Endothelial cell of umbilical vein (primary cell): ENCODE data around the gene PYROXD2. TPM values are rescaled to one million over a fixed set of nuclear protein-coding genes. Genes with fewer than 3 reads are reported as not detected.

Experiments
- BruUV-seq: library from RNA; stranded (reverse); fragments of 400-500 nt; replicated peaks from 2 replicates; lab custom pipeline; 2021; lab: Mats Ljungman, UMichigan
- CTCF ChIA-PET: fragments of 300-600, 350-600 bp; sonication (Branson Sonifier 250); formaldehyde crosslinking; loops from one replicate; lab custom pipeline; 2021; ENCODE audit warnings: antibody characterized with exemption, inconsistent platforms; lab: Charles Lee
- POLR2A ChIA-PET: fragments of 300-600, 350-600 bp; sonication (Branson Sonifier 250); formaldehyde crosslinking; loops from one replicate; lab custom pipeline; 2021; ENCODE audit warnings: antibody characterized with exemption, inconsistent platforms; lab: Charles Lee
- DNase-seq: peaks from one replicate; pipeline ENCODE4 v3.0.0-alpha.2; 2011; ENCODE audit warnings: low read depth, low spot score
- FAIRE-seq: peaks from 2 replicates; lab custom pipeline; 2011; peaks lifted over from hg19 to GRCh38; lab: Jason Lieb, UNC
- H2AFZ ChIP-seq: 2 replicates; pipeline ENCODE4 v1.6.0; 2012; ENCODE audit warnings: low read depth, low read length, control low read depth, inconsistent platforms
- H3K27ac ChIP-seq: 2 replicates; pipeline ENCODE4 v1.5.1; 2011; ENCODE audit warnings: low read depth, mild to moderate bottlenecking, control low read depth, low read length, moderate library complexity; ENCODE audit not compliant: insufficient read depth
- H3K27me3 ChIP-seq, 2 experiments: 2 replicates each; pipeline versions ENCODE4 v1.6.0 to v1.6.1; 2011; ENCODE audit warnings: low read length in 2 of 2, mixed read lengths in 1 of 2; ENCODE audit not compliant: control insufficient read depth in 2 of 2, insufficient read depth in 2 of 2
- H3K36me3 ChIP-seq, 2 experiments: 2 replicates in 1 of 2; 3 replicates in 1 of 2; pipeline ENCODE4 v1.5.1; 2011; ENCODE audit warnings: low read length in 2 of 2, mild to moderate bottlenecking in 1 of 2, moderate library complexity in 1 of 2; ENCODE audit not compliant: control insufficient read depth in 2 of 2, insufficient read depth in 2 of 2; ENCODE audit errors: extremely low read depth in 1 of 2
- H3K4me1 ChIP-seq: 3 replicates; pipeline ENCODE4 v1.5.1; 2011; ENCODE audit warnings: mild to moderate bottlenecking, low read length; ENCODE audit not compliant: control insufficient read depth, insufficient read depth; ENCODE audit errors: extremely low read depth
- H3K4me2 ChIP-seq: 2 replicates; pipeline ENCODE4 v1.6.1; 2011; ENCODE audit warnings: low read length, control low read depth, mixed read lengths; ENCODE audit not compliant: insufficient read depth
- H3K4me3 ChIP-seq, 3 experiments: fragments of 200-600 bp in 1 of 3; sonication (generic), shearing (Covaris generic) in 1 of 3; replicated peaks in 1 of 3; 2 replicates each; pipeline ENCODE4 v1.5.1; 2011 to 2016; ENCODE audit warnings: control low read depth in 3 of 3, low read length in 3 of 3, mild to moderate bottlenecking in 2 of 3, inconsistent platforms in 1 of 3, low read depth in 1 of 3, moderate library complexity in 1 of 3; ENCODE audit not compliant: insufficient read depth in 1 of 3
- H3K79me2 ChIP-seq: 2 replicates; pipeline ENCODE4 v1.6.0; 2012; ENCODE audit warnings: low read length, inconsistent platforms; ENCODE audit not compliant: control insufficient read depth, insufficient read depth
- H3K9ac ChIP-seq: replicated peaks from 2 replicates; pipeline ENCODE3; 2011; ENCODE audit warnings: low read length, control low read depth; ENCODE audit not compliant: insufficient read depth; ENCODE audit errors: extremely low read depth
- H3K9me1 ChIP-seq: replicated peaks from 3 replicates; pipeline ENCODE4 v1.6.0; 2011; ENCODE audit warnings: mild to moderate bottlenecking, low read length; ENCODE audit not compliant: control insufficient read depth, insufficient read depth; ENCODE audit errors: extremely low read depth
- H3K9me3 ChIP-seq: replicated peaks from 2 replicates; pipeline ENCODE4 v1.5.1; 2012; ENCODE audit warnings: low read length, inconsistent platforms; ENCODE audit not compliant: control insufficient read depth, insufficient read depth
- H4K20me1 ChIP-seq: replicated peaks from 2 replicates; pipeline ENCODE3; 2011; ENCODE audit warnings: mild to moderate bottlenecking, low read length; ENCODE audit not compliant: control insufficient read depth, insufficient read depth; ENCODE audit errors: extremely low read depth
- CTCF ChIP-seq, 2 donors: IDR thresholded peaks; 1 replicate in 1 of 2; 2 replicates in 1 of 2; pipeline ENCODE4 v1.5.1; 2011; ENCODE audit warnings: low read length in 2 of 2, mild to moderate bottlenecking in 2 of 2, moderate library complexity in 2 of 2, control low read depth in 1 of 2, inconsistent platforms in 1 of 2, low read depth in 1 of 2; ENCODE audit not compliant: insufficient read depth in 1 of 2; ENCODE audit errors: extremely low read depth in 1 of 2
- EZH2 ChIP-seq: IDR thresholded peaks from 2 replicates; pipeline ENCODE4 v1.6.1; 2012; ENCODE audit warnings: borderline replicate concordance, low read depth, mild to moderate bottlenecking, moderate library complexity, low read length, inconsistent platforms; ENCODE audit not compliant: severe bottlenecking
- FOS ChIP-seq: IDR thresholded peaks from 2 replicates; pipeline ENCODE4 v1.6.1; 2011; ENCODE audit warnings: mild to moderate bottlenecking, low read length, moderate library complexity, borderline replicate concordance; ENCODE audit not compliant: insufficient read depth
- GATA2 ChIP-seq: IDR thresholded peaks from 2 replicates; pipeline ENCODE4 v1.7.0; 2011; ENCODE audit warnings: low read depth, mild to moderate bottlenecking, moderate library complexity, mixed read lengths, low read length; ENCODE audit not compliant: insufficient read length, insufficient read depth
- JUN ChIP-seq: IDR thresholded peaks from 2 replicates; pipeline ENCODE4 v1.6.1; 2011; ENCODE audit warnings: borderline replicate concordance, low read depth; ENCODE audit not compliant: insufficient read length, insufficient read depth
- MAX ChIP-seq: IDR thresholded peaks from 2 replicates; pipeline ENCODE4 v1.6.1; 2011; ENCODE audit not compliant: insufficient read depth, insufficient read length
- MYC ChIP-seq: IDR thresholded peaks from one replicate; pipeline ENCODE4 v1.6.1; 2011; ENCODE audit warnings: mild to moderate bottlenecking, low read depth, low read length
- POLR2A ChIP-seq: IDR thresholded peaks from 2 replicates; pipeline ENCODE4 v1.6.1; 2012; ENCODE audit warnings: low read depth, mild to moderate bottlenecking, control low read depth, low read length
- POLR2AphosphoS5 ChIP-seq: IDR thresholded peaks from 2 replicates; pipeline ENCODE4 v1.6.1; 2012; ENCODE audit warnings: low read depth, mild to moderate bottlenecking, control low read depth, low read length, moderate library complexity; ENCODE audit not compliant: insufficient read depth
- dilution Hi-C: fragments of 300-500 bp; cut with MboI; formaldehyde crosslinking; loops from one replicate; pipeline ENCODE4 v1.15.0; 2019; ENCODE audit warnings: low sequenced_read_pairs; ENCODE audit not compliant: extremely low pct_ligation_motif_present
- intact Hi-C: fragments of 100-400 bp; cut with micrococcal nuclease; formaldehyde crosslinking; loops from one replicate; pipeline ENCODE4 v1.10.0; 2022
- polyA plus RNA-seq, 4 experiments: library from polyadenylated mRNA; depleted of rRNA in 3 of 4; stranded (reverse) in 3 of 4; unstranded in 1 of 4; fragments of >200 nt; gene quantifications; 2 replicates each; pipeline versions ENCODE4 v1.2.1 to v1.2.3, GENCODE V29; 2011 to 2012; ENCODE audit warnings: missing spikeins in 1 of 4
- total RNA-seq: library from RNA; stranded (reverse); gene quantifications from 2 replicates; pipeline ENCODE4 v1.2.3, GENCODE V29; 2021

PYROXD2 gene
- total and polyA plus RNA-seq, 2 donors (not counting 3 experiments of a cell fraction or from before 2014, with no cell fraction given) = 7.0 to 13.7 TPM

- H2AFZ ChIP-seq = peak within 1 kb of the TSS; percentile 92
- FAIRE-seq (peak; percentile 59), DNase-seq (peak; percentile 57)
- H3K27ac ChIP-seq = peak within 1 kb of the TSS; percentile 73
- CTCF ChIA-PET = interaction anchor here (0.6 to 1.8 kb wide), 6 partner anchors 15 to 800 kb away, joined by 3 to 7 read pairs (median 4); no protein-coding TSS in a partner anchor
- H3K36me3 ChIP-seq = peaks cover 2 to 11% of the 10 kb centered on the region in 2 experiments
- no peaks in the 10 kb centered on the region for H3K27me3 ChIP-seq
- no peaks in the 10 kb centered on the region for H4K20me1 ChIP-seq
- peak within 1 kb of the TSS; percentile 86 for H3K4me2 ChIP-seq
- H3K9ac ChIP-seq = peak within 1 kb of the TSS; percentile 90
- POLR2A ChIA-PET = interaction anchor here (1.2 kb wide), 1 partner anchor 14 kb away, joined by 4 read pairs; no protein-coding TSS in a partner anchor
- BruUV-seq = no TSS peak
- no peaks in the 10 kb centered on the region for H3K9me3 ChIP-seq
- H3K79me2 ChIP-seq = peaks cover 9% of the 10 kb centered on the region
- H3K9me1 ChIP-seq = no peaks in the 10 kb centered on the region
- H3K4me3 ChIP-seq = peak within 1 kb of the TSS; percentile 43 to 86 (median 70)
- peaks cover 6% of the 10 kb centered on the region for H3K4me1 ChIP-seq
- intact Hi-C loops (loop anchor here (1.0 kb wide), 3 partner anchors 14 to 177 kb away; partner anchors contain the start of gene PYROXD2), dilution Hi-C loops (no loop called here)
- TF ChIP-seq POLR2AphosphoS5 = peak; percentile 89
- TF ChIP-seq MYC = no peak
- TF ChIP-seq JUN = no peak
- no peak for TF ChIP-seq GATA2
- TF ChIP-seq CTCF (IDR thresholded peaks at IDR 0.05; ENCODE audit: extremely low read depth in 1 of 2, insufficient read depth in 1 of 2, low read depth in 1 of 2, low read length in 2 of 2) = no peak
- no peak for TF ChIP-seq EZH2
- TF ChIP-seq POLR2A = peak; percentile 88
- no peak for TF ChIP-seq FOS
- peak; percentile 91 for TF ChIP-seq MAX
These were observed 31.8 kb upstream of the PYROXD2 start, which contains the start of gene HPS1 for GRCh38 chr10:98446661-98447221. HPS1 (minus strand) TSS chr10:98446935; CDS start chr10:98443240, 3,695 bp downstream.
